ENCODE results near the gene ZNF423. TPM values are rescaled to one million over a fixed set of nuclear protein-coding genes. Genes with fewer than 3 reads are reported as not detected.

ZNF423 gene
- total and polyA plus RNA-seq, 2 experiments from 2014 or later = 14.9 to 41.8 TPM

DNA sequence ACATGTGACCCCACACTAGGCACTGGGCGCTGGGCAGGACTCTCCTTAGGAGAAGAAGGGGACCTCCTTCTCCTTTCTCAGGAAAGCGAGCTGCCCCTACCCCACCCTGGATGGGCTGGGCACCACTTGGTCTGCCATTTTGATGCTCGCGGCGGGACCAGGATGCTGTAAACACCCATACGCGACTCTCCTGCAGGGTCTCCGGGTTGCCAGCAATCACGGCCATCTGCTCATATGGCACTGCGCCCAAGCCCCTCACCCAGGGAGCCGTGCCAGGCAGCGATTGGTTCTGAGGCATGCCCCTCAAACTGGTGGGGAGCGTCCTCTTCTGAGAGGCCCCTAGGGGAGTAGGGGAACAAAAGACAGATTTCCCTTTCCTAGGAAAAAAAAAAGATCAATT lies 383.3 kb downstream of the ZNF423 start:
- H3K4me1 ChIP-seq (ENCODE audit: insufficient read depth) = no peaks in the 10 kb centered on the region
- no peaks in the 10 kb centered on the region for H3F3A ChIP-seq (replicated peaks; ENCODE audit: low read depth)
- no peak overlapping the region for H3K4me2 ChIP-seq
- no peak overlapping the region for H3K27ac ChIP-seq (ENCODE audit: low read depth)
- peaks cover 3% of the 10 kb centered on the region; the same call in 1 of the 3 replicates for H3K4me1 Mint-ChIP-seq
- no peaks in the 10 kb centered on the region for H3K9me3 Mint-ChIP-seq
- H3K27ac Mint-ChIP-seq = no peak overlapping the region
- no peaks in the 10 kb centered on the region for H4K20me1 ChIP-seq (replicated peaks; ENCODE audit: insufficient read depth)
- no peak overlapping the region for H2AFZ ChIP-seq
- peaks cover 2% of the 10 kb centered on the region for H3K27me3 Mint-ChIP-seq (ENCODE audit: insufficient read depth, low read depth, poor library complexity)
- no peaks in the 10 kb centered on the region for H3K36me3 Mint-ChIP-seq (ENCODE audit: low read depth)
- no peak overlapping the region for H3K4me3 ChIP-seq
- H3K27me3 ChIP-seq (ENCODE audit: insufficient read depth) = no peaks in the 10 kb centered on the region
- no peak for TF ChIP-seq ZNF331 (CRISPR knock-in tag; IDR thresholded peaks at IDR 0.05; ENCODE audit: low read depth)
- TF ChIP-seq POLR2AphosphoS5 (IDR thresholded peaks at IDR 0.05; ENCODE audit: low read depth) = no peak
- TF ChIP-seq ZNF114 (CRISPR knock-in tag; IDR thresholded peaks at IDR 0.05) = no peak
- no peak for TF ChIP-seq EZH2phosphoT487 (IDR thresholded peaks at IDR 0.05; ENCODE audit: unreplicated experiment)
- TF ChIP-seq, protein P1, sequence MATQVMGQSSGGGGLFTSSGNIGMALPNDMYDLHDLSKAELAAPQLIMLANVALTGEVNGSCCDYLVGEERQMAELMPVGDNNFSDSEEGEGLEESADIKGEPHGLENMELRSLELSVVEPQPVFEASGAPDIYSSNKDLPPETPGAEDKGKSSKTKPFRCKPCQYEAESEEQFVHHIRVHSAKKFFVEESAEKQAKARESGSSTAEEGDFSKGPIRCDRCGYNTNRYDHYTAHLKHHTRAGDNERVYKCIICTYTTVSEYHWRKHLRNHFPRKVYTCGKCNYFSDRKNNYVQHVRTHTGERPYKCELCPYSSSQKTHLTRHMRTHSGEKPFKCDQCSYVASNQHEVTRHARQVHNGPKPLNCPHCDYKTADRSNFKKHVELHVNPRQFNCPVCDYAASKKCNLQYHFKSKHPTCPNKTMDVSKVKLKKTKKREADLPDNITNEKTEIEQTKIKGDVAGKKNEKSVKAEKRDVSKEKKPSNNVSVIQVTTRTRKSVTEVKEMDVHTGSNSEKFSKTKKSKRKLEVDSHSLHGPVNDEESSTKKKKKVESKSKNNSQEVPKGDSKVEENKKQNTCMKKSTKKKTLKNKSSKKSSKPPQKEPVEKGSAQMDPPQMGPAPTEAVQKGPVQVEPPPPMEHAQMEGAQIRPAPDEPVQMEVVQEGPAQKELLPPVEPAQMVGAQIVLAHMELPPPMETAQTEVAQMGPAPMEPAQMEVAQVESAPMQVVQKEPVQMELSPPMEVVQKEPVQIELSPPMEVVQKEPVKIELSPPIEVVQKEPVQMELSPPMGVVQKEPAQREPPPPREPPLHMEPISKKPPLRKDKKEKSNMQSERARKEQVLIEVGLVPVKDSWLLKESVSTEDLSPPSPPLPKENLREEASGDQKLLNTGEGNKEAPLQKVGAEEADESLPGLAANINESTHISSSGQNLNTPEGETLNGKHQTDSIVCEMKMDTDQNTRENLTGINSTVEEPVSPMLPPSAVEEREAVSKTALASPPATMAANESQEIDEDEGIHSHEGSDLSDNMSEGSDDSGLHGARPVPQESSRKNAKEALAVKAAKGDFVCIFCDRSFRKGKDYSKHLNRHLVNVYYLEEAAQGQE (IDR thresholded peaks at IDR 0.05; ENCODE audit: unreplicated experiment) = no peak
- TF ChIP-seq, protein P2, sequence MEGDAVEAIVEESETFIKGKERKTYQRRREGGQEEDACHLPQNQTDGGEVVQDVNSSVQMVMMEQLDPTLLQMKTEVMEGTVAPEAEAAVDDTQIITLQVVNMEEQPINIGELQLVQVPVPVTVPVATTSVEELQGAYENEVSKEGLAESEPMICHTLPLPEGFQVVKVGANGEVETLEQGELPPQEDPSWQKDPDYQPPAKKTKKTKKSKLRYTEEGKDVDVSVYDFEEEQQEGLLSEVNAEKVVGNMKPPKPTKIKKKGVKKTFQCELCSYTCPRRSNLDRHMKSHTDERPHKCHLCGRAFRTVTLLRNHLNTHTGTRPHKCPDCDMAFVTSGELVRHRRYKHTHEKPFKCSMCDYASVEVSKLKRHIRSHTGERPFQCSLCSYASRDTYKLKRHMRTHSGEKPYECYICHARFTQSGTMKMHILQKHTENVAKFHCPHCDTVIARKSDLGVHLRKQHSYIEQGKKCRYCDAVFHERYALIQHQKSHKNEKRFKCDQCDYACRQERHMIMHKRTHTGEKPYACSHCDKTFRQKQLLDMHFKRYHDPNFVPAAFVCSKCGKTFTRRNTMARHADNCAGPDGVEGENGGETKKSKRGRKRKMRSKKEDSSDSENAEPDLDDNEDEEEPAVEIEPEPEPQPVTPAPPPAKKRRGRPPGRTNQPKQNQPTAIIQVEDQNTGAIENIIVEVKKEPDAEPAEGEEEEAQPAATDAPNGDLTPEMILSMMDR (conservative IDR thresholded peaks at IDR 0.05; ENCODE audit: low read depth in 2 of 2) = no peak
- no peak for TF ChIP-seq NANOG (IDR thresholded peaks at IDR 0.05; ENCODE audit: borderline replicate concordance)
- TF ChIP-seq EZH2 (IDR thresholded peaks at IDR 0.05; ENCODE audit: low read depth, unreplicated experiment) = no peak
- TF ChIP-seq JUNB (IDR thresholded peaks at IDR 0.05; ENCODE audit: unreplicated experiment) = no peak
- TF ChIP-seq STAT1 (IDR thresholded peaks at IDR 0.05; ENCODE audit: unreplicated experiment) = no peak
- TF ChIP-seq, protein P3, sequence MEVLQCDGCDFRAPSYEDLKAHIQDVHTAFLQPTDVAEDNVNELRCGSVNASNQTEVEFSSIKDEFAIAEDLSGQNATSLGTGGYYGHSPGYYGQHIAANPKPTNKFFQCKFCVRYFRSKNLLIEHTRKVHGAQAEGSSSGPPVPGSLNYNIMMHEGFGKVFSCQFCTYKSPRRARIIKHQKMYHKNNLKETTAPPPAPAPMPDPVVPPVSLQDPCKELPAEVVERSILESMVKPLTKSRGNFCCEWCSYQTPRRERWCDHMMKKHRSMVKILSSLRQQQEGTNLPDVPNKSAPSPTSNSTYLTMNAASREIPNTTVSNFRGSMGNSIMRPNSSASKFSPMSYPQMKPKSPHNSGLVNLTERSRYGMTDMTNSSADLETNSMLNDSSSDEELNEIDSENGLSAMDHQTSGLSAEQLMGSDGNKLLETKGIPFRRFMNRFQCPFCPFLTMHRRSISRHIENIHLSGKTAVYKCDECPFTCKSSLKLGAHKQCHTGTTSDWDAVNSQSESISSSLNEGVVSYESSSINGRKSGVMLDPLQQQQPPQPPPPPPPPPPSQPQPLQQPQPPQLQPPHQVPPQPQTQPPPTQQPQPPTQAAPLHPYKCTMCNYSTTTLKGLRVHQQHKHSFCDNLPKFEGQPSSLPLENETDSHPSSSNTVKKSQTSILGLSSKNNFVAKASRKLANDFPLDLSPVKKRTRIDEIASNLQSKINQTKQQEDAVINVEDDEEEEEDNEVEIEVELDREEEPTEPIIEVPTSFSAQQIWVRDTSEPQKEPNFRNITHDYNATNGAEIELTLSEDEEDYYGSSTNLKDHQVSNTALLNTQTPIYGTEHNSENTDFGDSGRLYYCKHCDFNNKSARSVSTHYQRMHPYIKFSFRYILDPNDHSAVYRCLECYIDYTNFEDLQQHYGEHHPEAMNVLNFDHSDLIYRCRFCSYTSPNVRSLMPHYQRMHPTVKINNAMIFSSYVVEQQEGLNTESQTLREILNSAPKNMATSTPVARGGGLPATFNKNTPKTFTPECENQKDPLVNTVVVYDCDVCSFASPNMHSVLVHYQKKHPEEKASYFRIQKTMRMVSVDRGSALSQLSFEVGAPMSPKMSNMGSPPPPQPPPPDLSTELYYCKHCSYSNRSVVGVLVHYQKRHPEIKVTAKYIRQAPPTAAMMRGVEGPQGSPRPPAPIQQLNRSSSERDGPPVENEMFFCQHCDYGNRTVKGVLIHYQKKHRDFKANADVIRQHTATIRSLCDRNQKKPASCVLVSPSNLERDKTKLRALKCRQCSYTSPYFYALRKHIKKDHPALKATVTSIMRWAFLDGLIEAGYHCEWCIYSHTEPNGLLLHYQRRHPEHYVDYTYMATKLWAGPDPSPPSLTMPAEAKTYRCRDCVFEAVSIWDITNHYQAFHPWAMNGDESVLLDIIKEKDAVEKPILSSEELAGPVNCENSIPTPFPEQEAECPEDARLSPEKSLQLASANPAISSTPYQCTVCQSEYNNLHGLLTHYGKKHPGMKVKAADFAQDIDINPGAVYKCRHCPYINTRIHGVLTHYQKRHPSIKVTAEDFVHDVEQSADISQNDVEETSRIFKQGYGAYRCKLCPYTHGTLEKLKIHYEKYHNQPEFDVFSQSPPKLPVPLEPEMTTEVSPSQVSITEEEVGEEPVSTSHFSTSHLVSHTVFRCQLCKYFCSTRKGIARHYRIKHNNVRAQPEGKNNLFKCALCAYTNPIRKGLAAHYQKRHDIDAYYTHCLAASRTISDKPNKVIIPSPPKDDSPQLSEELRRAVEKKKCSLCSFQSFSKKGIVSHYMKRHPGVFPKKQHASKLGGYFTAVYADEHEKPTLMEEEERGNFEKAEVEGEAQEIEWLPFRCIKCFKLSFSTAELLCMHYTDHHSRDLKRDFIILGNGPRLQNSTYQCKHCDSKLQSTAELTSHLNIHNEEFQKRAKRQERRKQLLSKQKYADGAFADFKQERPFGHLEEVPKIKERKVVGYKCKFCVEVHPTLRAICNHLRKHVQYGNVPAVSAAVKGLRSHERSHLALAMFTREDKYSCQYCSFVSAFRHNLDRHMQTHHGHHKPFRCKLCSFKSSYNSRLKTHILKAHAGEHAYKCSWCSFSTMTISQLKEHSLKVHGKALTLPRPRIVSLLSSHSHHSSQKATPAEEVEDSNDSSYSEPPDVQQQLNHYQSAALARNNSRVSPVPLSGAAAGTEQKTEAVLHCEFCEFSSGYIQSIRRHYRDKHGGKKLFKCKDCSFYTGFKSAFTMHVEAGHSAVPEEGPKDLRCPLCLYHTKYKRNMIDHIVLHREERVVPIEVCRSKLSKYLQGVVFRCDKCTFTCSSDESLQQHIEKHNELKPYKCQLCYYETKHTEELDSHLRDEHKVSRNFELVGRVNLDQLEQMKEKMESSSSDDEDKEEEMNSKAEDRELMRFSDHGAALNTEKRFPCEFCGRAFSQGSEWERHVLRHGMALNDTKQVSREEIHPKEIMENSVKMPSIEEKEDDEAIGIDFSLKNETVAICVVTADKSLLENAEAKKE (CRISPR knock-in tag; IDR thresholded peaks at IDR 0.05) = no peak
- no peak for TF ChIP-seq CREB1 (CRISPR knock-in tag; IDR thresholded peaks at IDR 0.05; ENCODE audit: low read depth)
- TF ChIP-seq, protein P4, sequence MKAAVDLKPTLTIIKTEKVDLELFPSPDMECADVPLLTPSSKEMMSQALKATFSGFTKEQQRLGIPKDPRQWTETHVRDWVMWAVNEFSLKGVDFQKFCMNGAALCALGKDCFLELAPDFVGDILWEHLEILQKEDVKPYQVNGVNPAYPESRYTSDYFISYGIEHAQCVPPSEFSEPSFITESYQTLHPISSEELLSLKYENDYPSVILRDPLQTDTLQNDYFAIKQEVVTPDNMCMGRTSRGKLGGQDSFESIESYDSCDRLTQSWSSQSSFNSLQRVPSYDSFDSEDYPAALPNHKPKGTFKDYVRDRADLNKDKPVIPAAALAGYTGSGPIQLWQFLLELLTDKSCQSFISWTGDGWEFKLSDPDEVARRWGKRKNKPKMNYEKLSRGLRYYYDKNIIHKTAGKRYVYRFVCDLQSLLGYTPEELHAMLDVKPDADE (IDR thresholded peaks at IDR 0.05) = no peak
- no peaks in the 10 kb centered on the region for H3K79me2 ChIP-seq (replicated peaks; ENCODE audit: insufficient read depth)
- peak; percentile 69 for ATAC-seq
- H3K4me3 Mint-ChIP-seq = no peak overlapping the region
- no peaks in the 10 kb centered on the region for H3K36me3 ChIP-seq (ENCODE audit: insufficient read depth)
- DNase-seq (ENCODE audit: low spot score) = peak; percentile 22
- 0 out of 2 replicates have a peak, but pooled peaks cover 4% of the 10 kb centered on the region for H3K9me2 ChIP-seq (ENCODE audit: insufficient read depth)
